Cerebellar cortex (tissue), 1 donor: Measurements from ENCODE around the gene ESAM.

Experiments used
- DNase-seq: peaks from one replicate; pipeline ENCODE4 v3.0.0-alpha.2; 2015; ENCODE audit warnings: low spot score

The ESAM gene

DNA sequence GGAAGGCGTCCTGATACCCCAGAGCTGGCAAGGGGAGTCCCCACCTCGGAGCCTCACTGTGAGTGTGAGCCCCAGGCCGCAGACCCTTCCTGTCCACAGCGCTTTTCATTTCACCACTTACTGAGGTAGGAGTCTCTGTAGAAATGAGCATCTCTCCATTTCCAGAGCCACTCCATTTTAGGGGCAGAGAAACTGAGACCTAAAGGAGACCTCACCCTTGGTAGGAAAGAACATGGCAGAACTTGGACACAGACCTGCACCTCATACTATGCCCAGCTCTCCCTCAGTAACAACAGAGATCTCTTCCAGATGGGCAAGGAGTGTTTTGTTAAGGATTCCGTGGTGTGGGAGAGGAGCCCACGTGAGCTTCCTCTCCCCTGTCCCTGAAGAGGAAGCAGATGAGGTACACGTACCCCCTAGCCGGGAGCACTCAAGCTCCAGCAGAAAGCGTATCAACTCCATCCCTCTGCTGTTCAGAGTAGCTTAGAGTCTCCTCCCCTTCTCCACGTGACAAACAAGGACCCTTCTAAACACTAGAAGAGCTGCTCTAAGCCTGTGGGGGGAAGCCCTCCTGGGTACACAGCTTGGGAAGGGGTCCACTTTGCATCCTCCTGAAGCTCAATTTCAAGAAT, 9.5 kb downstream of the ESAM start:
- no peak for DNase-seq

DNA sequence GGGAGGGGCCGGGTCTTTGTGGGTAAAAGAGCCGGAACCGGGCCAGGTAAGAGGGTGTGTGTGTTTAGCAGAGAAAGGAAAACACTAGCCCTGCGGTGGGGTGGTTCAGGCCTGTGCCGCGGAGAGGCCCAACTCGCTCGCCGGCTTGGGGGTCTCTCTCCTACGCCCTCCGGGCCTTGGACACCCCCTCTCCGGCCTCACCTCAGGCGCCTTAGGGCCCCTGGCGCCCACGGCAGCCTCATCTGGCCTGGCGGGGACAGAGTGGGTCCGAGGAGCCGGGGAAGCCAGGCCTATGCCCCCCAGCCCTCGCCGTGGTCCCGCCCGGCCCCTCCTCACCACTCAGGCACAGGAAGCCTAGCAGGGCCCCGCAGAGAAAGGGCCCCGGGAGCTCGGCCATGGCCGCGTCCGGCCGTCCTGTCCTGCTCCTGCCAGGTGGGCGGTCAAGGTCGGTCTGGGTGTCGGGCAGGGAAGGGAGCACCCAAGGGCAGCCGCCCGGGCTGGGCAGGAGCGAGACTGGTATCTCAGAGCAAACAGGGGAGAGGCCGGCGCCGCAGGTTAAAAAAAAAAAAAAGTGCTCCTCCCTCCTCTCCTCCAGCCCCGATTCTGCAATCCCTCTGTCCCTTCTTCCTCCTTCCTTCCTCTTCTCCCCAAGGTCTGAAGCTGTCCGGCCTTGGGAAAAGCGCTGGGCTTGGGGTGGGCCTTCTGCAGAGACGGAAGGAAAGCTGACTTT, 10.2 kb downstream of the ESAM start, which contains the start of gene VSIG2:
VSIG2 (minus strand) TSS at position 515 of the 730 bp plus-strand sequence; CDS start at position 397, 118 bp downstream.
- no peak for DNase-seq

DNA sequence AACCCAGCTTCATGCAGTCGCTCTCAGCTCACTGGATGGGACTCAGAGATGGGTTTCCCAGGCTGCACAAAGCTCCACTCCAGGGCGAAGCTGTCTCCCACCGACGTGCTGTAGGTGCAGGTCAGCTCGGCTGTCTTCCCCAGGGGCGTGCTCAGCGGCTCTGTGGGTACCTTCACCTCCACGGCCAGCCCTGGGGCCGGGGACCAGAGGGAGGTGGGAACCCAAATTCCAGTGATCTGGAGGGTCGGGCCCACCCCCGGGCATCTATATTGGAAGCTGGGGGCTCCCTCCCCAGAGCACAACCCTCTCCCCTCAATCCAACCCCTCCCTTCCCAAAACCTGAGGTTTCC, 10.7 kb downstream of the ESAM start:
- DNase-seq = no peak

DNA sequence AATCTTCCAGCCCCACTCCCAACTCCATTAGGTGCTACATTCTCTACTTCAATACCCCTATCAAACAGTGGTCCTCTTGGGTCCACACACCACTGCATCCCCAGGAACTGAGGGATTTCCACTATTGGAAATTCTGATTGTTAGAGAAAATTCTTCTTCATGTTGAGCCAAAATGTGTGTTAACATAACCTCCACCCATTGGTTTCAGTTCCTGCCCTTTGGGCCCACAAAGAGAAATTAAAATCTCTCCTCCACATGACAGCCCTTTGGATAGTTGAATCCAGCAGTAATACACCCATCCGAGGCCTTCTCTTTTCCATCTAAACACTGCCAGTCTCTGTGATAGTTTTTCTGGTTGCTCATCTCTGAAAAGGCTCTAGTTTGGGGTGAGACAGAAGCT, 12.2 kb downstream of the ESAM start:
- DNase-seq = no peak

DNA sequence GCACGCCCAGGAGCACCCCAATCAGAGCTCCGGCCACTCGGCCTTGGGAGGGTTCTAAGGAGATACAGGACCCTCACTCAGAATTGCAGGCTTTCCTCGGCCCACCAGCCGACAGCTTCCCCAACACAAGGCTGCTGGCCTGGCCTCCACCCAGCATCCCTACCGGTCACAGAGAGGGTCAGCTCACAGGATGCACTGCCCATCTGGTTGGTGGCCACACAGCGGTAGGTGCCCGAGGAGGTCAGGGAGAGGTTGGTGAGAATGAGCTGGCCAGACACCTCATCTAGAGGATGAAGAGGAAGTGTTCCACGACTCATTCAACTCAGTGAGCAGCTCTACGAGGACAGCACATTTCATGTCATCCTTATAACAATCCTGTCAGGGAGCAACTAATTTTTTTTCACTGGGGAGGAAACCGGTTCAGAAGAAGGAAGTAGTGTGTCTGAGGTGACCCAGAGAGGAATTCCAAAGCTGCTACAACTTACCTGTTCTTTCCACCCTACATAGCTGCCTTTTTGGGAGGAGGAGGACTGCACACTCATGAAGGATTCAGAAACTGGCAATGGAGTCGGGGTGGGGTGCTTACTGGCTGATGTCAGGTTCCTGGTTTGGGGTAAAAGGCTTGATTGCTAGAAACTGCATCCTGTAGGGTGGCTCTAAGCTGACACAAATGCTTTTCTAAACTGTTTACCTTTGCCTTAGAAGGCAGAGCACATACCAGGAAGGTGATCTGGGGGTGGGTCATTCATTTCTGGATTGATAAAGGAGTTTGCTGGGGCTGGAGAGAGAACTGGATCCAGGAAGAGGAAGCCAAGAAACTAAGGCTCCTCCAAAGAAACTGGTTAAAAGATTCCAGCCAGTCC, 13.4 kb downstream of the ESAM start:
- no peak for DNase-seq

DNA sequence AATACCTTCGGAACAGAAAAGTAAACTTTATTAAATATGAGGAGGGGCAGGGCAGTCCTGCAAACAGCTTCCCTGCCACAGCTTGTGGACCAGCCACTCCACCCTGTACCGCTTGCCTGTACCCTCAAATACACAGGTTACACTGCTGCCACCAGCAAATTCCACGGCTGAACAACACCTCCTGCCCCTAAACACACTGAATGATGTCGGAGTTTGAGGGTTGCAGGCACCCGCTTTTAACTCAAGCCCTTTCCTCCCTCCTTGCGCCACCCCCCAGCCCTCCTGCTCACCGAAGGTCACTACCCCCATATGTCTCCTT, 14.0 kb downstream of the ESAM start:
- no peak for DNase-seq

DNA sequence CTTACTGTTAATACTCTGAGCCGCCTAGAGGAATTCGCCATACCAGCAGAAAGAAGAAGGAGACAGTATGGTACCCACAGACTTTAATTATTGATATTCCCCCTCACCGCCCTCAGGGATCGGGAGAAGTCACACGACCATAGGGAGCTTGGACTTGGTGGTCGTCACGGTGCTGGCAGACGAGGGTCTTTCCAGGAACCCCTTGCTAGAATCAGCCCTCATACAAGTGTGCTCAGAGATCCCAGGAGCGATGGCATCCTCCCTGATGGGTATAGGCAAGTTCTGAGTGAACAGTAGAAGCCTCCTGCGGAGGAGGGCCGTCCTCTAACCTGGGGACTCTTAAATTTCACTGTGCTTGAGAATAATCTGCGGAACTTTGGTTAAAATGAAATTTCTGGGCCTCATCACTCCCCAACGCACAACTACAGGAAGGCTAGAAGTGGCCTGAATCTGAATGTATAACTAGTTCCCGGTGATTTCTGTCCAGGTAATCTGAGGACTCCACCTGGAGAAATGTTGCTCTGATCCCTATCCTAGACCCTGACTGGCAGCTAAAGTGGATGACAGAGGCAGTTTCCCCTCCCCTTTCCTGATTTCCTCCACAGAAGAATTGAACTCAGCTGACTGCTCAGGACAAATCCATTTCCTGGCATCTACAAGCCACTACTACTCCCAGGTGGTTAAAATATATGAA, 14.5 kb downstream of the ESAM start:
- no peak for DNase-seq

DNA sequence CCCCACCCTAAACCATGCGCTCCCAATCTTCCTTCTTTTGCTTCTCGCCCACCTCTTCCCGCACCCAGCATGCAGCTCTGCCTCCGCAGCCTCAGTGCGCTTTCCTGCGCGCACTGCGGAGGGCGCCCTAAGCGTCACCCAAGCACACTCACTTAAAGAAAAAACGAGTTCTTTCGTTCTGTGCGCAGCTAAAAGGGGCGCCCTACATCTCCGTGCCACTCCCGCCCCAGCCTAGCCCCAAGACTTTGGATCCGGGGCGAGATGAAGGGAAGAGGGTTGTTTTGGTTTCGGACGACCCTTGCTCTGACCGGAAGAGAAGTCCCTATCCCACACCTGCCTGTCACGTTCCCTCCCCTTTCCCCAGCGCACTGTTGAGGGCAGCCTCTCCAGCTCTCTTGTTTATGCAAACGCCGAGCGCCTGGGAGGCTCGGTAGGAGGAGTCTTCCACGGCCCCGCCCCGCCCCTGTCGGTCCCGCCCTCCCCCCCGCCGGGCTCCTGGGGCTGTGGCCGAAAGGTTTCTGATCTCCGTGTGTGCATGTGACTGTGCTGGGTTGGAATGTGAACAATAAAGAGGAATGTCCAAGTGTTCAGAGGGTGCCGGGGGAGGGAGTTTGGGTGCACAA, 15.4 kb downstream of the ESAM start:
- DNase-seq = peak; percentile 33

DNA sequence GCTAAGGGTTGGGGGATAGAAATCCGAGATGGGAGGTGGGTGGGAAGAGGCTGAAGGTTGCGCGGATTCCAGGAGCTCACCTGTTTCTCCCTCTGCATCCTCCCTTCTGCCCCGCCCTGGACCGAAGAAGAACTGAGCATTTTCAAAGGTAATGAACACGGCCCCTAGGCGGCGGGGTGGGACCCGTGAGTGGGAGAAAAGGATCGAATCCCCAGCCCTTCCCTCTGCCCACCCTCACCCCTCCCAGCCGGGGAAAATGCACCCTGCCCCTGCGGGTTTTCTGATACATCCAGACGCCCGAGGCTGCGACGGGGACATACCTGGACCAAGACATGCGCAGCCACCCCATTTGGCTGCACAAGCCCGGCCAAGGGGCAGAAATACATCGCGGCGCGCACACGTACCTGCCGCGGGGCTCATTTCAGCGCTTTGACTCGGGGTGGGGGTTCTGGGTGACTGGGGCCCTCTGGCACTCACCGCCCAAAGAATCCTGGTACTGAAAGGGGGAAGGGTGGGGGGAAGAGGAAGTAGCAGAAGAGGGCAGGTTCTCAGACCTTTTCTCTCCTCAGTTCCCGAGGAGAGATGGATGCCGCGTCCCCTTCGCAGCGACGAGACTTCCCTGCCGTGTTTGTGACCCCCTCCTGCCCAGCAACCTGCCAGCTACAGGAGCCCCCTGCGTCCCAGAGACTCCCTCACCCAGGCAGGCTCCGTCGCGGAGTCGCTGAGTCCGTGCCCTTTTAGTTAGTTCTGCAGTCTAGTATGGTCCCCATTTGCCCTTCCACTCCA, 16.1 kb downstream of the ESAM start:
- DNase-seq = no peak

DNA sequence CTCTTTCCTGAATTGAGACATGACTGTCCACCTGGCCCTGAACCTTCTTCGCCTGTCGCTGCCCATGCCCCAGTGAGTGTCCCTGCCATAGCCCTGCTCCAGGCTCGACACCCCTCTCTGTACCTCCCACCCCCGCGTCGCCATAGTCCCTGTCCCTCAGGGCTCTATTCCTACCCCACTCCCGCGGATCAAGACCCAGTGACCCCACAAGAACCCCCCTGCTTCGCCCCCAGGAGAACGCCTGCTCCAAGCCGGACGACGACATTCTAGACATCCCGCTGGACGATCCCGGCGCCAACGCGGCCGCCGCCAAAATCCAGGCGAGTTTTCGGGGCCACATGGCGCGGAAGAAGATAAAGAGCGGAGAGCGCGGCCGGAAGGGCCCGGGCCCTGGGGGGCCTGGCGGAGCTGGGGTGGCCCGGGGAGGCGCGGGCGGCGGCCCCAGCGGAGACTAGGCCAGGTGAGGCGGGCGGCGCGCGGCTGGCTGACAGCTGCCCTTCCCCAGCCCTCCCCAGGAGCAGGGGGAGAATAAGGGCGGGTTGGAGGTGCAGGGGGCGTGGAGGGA, 16.7 kb downstream of the ESAM start:
- no peak for DNase-seq

DNA sequence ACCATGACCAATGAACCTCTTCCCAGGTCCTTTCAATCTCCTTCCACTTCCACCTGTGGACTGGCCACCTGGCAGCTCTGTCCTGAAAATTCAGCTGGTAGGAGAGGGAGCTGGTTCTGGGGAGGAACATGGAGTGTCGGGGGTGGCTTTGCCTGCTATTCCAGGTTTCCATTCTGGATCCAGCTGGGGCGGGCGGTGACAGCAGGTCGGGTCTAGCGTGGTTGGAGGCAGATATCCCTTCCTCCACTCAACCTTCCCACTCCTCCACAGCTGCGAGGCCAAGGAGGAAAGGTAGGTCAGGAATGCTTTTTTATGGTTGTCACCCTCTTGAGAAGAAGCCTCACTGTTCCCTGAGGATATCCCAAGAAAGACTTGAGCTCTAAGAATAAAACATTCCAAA, 19.0 kb downstream of the ESAM start:
- no peak for DNase-seq

DNA sequence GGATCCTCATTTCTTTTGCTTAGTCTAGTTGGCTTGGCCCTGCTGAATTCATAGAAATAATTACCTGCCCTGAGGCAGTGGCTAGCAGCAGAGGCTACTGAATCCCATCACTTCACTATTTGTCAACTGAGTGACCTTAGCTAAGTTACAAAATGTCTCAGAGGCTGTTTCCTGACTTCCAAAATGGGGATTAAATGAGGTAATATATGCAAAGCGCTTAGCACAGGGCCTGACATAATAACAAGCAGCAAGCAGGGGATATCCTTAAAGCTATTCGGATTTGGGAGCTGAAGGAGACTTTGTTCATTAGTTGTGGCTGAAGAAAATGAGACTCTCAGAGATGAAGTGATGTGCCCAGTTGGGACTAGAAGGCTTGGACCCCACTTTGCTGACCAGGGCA, 19.5 kb downstream of the ESAM start:
- DNase-seq = no peak

DNA sequence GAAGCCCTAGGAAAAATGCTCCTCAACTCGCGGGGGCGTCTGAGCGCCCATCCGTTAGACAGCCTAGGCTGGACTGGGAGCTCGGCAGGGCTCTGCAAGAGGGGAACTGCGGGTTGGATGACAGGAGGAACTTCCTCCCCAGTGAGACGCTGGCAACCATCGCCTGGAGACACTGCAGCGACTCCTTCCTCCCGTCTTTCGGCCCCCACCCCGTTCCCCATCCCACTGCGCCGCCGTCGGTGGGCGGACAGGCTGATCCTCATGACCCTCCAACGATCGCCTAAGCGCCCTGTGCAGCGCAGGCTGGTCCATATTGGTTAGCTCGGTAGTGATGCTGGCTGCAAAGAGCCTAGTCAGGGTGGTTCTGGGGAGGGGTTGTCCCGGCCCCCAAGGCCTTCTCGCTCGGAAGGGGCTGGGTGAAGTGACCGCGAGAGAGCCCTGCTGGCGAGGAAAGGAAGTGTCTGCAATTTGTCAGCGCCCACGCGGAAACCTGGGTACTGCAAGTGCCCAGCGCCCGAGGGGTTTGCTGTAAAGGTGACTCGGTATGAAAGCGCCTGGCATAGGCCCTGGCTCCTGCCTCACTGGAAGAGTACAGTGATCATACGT, 21.7 kb downstream of the ESAM start:
- DNase-seq = no peak

DNA sequence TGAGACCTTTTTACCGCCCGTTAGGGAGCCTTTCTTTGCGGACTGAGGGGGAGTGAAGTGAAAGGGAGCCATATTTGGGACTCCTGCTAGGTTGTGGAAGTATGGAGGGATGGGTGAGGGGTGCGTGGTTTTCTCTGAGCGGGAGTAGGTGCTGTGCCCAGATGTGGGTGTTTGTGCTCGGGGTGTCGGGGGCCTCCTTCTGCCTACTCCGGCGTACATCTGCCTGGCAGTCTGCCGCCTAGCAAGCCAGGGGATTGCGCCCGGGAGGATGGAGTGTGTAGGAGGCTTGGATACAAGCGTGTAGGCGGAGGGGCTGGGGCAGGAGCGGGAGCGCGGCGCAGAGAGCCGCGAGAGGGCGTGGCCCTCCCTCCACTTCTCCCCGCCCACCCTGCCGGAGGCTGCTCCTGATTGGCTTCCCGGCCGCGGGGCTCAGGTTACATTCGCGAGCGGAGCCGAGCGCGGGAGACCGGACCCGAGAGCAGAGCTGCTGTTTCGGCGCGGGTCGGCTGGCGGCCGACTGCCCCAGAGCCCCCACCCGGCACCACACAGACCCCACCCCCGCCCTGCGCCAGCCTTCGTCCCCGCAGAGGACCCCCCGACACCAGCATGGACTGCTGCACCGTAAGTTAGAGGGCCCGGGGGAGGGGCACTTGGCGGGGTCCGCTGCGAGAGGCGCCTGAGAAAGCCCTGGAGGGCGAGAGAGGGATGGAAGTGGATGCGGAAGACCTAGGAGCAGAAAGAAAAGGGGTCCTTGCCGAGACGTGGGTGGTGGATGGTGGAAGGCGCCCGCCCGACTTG, 22.4 kb downstream of the ESAM start, which contains the start of gene NRGN:
NRGN (plus strand) TSS at position 464 of the 798 bp plus-strand sequence; CDS start at position 607, 143 bp downstream.
- peak; percentile 75 for DNase-seq

DNA sequence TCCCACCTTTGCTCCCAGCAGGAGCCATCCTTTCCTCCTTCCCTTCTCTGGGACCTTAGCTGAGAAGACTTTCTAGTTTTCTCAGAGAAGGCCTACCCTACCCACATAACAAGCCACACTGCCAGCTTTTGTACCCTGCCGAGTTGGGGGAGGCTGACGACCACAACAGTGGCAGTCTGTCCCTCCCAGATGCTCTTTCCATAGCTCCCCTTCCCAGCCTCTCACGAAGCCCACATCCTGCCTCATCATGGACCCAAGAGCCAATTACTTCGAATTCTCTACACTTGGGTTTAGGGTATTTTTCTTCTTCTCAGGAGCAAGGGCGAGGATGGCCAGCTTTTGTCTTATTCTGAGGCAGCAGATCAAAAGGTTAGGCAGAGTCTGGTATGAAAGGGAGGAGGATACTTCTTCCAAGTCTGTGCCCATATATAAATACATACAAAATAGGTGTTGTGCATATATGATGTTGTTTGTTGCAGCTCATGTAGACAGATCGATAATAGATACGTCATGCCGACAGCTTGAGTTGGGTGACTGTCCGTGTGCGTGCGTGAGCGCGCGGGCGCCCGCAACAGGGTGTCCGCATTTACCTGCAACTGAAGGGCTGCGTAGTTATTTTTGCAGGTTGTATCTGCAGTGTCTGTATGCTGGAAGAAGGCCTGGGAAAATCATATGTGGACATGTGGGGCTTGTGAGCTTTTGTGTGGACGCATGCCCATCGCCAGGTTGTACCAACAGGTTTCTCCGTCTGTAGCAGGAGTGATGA, 23.2 kb downstream of the ESAM start:
- DNase-seq = peak; percentile 6

DNA sequence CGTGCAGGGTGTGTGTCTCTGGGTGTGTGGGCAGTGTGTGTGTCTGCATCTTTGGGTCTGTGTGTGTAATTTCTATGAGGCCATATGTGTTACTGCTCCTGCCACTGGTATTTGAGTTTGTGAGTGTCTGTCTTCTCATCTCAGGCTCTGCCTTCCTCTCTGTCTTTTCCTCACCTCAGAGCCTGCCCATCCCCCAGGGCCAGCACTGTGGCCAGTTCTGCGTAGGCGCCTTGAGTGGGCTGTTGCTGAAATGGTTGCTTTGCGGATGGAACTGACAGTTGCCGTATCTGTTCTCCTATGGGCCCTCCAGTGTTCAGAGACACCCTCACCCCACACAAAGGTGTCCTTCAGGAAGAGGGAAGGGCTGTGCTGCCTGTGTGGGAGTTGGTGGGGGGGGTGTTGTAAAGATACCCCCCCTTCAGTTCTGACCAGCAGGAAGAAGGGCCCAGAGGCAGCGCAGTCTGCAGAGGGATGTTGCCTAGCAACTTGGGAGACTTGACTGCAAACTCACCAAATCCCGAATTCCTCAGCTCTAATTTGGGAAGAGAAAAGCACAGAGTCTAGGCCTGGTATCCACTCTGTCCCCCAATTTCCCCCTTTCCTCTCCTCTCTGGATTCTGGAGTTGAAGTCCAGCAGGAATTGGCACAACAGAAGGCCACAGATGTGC, 24.3 kb downstream of the ESAM start:
- DNase-seq = no peak

DNA sequence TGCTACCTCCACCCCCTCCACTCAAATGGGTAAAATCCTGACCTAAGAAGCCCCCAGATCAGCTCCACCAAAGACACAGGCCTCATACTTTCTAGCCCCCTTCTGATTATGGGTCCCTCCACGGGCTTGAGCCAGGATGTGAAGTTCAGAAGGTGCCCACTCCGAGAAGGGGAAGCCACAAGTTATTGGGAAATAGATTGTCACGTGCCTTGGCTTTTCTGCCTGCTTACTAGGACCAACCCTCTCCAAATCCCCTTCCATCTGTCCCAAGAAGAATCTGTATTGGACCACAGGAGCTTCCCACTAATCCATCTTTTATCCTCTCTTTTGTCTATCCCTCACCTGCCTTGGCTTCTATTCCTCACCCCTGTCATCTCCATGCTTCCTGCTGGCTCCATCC, 25.4 kb downstream of the ESAM start:
- no peak for DNase-seq

DNA sequence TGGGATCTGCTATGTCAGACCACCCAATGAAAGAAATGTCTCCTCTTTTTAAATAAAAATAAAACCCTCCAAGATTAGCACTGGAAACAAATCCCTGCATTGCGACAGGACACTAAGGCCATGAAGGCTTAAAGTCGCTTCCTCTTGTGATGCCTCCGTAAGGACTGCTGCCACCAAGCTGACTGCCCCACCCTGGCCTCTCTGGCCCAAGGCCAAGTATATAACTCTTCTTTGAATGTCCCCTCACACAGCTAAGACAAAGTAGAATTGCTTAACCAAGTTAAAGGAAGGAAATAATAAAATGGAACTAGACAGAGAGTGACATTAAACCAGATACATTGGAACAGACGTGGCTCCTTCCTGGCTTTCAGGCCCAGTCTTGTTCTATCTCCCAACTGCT, 29.9 kb downstream of the ESAM start:
- DNase-seq = no peak
